HG02571 (cell line): ENCODE data around the gene TBATA.

Experiments used
- ATAC-seq: cut with Tn5 transposase; IDR thresholded peaks from one replicate; pipeline ENCODE4 v1.9.1; 2021; ENCODE audit warnings: mild to moderate bottlenecking, moderate library complexity; ENCODE audit not compliant: unreplicated experiment

TBATA gene, protein sequence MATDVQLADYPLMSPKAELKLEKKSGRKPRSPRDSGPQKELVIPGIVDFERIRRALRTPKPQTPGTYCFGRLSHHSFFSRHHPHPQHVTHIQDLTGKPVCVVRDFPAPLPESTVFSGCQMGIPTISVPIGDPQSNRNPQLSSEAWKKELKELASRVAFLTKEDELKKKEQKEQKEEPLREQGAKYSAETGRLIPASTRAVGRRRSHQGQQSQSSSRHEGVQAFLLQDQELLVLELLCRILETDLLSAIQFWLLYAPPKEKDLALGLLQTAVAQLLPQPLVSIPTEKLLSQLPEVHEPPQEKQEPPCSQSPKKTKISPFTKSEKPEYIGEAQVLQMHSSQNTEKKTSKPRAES

DNA sequence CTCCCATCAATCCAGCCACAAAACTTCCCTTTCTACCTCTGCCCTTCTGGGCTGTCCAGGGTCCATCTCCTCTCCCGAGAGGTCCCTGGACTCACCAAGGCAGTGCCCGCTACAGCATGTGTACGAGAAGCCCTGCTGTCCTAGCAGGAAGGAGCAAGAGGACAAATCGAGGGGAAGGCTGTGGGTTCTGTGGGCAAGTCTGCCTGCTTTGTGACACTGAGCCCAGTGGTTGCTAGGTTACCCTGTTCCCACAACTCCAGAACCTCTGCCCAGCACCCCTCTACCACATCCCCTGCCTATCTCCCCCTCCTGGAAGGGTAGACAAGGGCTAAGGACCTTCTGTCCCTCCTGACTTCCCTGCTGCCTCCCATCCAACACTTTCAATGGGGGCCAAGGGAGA lies at the start of gene TBATA:
Gene TBATA (minus strand): TSS at position 188 of the 400 bp plus-strand sequence. CDS start 1,998 bp downstream, outside the sequence.
- no peak for ATAC-seq

DNA sequence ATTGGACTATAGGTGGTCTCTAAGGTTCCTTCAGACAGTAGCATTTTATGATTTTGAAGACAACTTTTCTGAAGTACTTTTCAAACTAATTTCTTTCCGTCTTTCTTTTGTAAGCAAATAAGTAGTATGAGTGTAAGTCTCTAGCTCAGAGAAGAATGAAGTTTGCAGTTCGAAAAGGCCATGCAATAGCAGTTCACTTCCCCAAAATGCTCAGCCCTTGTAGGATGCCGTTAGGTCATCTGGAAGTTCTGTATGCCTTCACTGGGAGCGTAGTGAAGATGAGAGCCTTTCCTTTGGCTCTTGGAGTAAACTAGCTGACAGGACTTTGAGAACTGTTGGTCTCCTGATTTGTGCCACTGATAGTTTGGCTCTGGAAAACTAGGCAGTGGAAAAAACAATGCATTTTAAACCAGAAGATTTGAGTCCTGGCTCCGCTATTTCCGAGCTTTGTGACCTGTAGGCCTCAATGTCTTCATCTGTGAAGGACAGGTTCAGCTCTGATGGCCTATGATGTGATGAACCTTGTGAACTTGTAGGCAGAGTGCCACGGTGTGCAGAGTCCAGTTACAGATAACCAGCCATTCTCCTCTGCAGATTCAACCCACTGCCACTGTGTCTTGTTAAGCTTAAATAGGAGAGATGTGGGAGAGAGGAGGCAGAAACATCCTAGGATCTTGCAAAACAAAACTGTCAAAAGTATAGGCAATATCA lies 49.4 kb upstream of the TBATA start:
- ATAC-seq = no peak

DNA sequence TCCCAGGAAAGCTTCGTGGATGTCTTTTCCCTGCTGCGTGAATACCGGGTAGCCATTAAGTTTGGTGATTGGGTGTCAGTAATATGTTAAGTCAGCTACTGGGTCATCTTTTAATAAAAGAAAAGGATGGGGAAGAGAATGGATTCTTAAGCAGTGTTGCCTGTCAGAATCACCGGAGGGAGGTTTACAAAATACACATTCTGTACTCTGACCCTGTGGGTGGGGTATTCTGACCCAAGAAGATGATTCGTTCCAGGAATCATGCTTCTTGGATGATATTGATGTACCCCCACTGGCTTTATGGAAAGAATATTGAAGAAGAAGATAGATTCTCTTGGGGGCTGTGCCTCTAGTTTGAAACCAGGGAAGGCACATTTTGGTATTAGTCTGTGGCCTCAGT lies 48.8 kb upstream of the TBATA start:
- no peak for ATAC-seq

DNA sequence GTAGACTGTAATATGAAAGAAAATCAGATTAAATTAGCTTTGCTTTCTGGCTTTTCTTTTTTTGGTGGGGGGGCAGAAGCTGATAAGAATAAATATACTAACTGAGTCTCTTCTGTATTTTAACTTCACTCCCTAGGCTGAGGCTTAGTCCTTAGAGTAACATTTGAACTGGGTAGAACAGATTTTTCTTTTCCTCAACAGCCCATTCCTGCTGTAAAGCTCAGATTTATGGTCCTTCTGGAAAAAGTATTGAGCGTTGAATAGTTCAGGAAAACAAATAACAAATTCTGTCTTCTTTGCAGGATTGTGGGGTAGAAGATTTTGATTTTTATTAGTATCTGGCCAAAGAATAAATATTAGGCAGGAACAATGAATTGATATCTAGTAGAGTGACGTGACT lies 48.4 kb upstream of the TBATA start:
- ATAC-seq = no peak

DNA sequence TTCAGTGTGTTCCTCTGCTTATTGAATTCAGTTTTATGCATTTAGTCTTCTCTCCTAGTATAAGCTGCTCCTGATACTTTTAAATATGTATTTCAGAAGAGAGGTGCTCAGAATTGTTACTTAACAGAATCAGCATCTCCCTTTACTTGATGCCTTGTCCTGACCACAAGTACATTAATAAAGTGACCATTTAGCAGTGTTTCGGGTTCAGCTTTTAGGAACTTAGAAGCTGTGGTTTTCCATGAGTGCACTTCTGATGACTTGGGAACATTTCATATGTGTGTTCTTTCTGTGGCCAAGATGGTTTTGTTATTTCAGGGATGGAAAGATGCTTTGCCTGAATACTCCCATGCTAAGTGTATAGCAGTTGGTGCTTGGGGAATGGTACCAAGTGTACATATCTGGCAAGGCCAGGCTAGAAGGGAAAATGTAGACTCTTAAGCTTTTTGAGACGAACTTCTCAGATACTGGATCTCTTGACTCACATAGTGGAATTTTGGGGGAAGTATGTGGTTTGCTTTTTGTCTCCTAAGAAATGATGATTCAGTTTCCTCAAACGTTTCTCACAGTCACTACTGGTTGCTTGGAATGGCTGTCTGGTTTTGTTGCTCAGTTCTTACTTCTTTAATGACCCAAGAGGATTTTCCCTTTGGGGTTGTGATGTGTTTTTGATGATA lies 47.8 kb upstream of the TBATA start:
- ATAC-seq = no peak

DNA sequence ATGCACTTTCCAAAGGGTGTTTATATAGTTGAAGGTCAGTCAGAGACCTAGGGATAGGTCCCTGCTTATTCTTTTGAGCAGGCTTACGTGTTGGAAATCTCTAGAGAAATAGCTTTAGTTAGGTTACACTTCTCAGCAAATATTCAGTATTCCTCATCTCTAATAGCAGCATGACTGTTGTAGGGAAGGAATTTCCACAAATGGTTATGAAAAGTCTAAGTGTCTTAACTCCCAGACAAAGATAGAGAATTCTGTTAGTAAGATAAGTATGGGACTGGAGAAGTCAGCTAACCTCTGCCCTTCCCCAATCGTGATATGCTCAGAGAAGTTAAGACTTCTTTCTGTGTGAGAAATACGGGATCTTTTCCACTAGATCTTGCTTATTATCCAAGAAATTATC lies 47.0 kb upstream of the TBATA start:
- no peak for ATAC-seq

DNA sequence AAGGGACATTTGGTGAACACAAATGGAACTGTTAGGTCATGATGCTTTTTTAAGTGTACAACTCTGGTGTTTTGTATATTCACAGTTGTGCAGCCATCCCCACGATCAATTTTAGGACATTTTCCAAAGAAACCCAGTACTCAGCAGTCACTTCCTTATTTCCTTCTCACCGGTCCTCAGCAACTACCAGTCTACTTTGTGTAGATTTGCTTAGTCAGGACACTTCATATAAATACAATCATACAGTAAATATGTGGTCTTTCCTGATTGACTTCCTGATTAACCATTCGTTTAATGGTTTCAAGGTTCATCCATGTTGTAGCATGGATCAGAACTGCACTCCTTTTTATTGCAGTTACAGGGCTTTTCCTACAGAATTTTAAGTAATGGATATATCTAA lies 45.0 kb upstream of the TBATA start:
- ATAC-seq = no peak

DNA sequence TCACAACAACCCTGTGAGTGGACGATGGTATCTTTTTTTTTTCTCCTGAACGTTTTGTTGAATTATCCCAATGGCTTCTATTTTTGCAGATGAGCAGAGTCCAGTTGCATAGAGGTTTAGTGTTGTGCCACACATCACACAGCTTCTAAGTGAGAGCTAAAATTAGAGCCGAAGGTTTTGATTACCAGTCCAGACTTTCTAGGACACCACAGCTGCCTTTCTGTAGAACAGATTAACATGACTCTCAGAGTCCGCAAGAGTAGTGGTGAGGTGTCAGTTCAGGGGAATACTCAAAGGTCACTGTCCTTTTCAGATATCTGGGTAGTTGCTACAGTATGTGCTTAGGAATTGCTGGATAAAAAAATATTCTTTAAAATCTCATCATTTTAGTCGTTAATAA lies 44.4 kb upstream of the TBATA start:
- ATAC-seq = no peak

DNA sequence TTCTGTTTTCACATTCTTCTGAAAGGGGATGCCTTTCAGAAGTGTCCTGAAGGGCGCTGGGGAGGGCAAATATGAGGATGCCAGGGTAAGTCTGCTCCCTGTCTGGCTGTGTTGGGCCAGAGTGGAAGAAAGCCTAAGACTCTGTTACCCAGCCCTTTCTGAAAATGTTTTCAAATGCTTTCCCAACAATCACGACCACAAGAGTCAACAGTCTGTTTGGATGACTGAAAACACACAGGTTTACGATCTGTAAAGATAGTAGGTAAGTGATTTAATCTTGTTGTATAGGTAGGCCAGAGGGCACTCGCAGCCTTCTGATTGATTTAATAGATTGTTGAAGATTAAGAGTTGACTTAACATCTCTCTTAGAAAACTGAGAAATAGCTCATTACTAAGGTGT lies 43.7 kb upstream of the TBATA start:
- no peak for ATAC-seq

DNA sequence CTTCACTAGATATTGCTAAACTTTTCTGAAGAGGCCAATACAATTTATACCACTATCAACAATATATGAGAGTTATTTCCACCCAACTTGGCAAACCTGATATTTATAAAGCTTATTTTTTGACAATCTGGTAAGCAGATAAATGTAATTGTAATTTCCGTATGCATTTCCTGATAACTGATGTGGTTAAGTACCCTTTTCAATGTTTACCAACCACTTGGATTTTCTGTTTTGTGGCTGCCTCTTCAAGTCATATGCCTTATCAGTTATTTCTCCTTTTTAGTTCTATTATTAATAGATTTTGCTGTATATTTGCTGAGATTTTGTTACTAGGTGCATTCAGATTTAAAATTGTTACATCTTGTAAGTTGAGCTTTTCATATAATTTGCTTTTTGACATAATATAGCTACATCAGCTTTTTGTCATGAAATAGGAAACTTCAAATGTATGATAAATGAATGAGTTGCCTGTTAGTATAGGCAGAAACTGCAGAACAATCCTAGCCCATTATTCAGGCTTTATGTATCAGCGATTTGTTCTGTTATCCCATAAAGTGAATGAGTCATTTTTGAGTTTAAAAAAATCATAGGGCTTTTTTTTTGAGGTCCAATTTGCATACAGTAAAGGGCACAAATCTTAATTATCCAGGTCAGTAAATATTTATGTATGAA lies 42.0 kb upstream of the TBATA start:
- no peak for ATAC-seq

DNA sequence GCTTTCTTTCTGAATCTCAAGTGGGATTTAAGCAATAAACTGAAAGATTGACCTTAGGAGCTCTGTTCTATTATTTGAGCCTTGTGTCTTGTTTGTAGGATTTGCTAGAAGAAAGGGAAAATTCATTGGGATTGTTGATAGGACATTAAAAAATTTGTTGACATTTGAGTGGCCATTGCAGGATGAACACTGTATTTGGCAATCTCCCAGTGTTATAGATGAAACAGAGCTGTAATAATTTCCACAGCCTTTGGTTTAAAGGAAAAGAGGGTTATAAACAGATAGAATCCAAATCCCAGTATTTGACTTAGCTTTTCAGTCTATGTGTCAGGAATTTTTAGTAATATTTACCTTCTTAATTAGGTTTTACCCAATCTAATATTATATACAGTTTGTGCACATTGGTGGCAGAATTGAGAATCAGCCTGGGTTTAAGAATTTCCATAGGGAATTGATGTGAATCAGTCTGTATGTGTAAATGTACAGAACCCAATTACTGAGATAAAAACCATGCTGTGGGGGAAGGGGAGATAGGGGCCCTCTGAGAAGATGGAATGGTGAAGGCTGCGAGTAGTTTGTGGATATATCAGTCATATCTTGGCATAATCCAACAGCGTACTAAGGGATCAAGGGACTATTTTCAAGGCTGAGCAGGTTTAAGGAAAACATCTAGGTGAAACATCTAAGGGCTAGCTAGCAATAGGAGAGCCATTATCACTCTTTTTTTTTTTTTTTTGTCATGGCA lies 37.1 kb upstream of the TBATA start:
- no peak for ATAC-seq

DNA sequence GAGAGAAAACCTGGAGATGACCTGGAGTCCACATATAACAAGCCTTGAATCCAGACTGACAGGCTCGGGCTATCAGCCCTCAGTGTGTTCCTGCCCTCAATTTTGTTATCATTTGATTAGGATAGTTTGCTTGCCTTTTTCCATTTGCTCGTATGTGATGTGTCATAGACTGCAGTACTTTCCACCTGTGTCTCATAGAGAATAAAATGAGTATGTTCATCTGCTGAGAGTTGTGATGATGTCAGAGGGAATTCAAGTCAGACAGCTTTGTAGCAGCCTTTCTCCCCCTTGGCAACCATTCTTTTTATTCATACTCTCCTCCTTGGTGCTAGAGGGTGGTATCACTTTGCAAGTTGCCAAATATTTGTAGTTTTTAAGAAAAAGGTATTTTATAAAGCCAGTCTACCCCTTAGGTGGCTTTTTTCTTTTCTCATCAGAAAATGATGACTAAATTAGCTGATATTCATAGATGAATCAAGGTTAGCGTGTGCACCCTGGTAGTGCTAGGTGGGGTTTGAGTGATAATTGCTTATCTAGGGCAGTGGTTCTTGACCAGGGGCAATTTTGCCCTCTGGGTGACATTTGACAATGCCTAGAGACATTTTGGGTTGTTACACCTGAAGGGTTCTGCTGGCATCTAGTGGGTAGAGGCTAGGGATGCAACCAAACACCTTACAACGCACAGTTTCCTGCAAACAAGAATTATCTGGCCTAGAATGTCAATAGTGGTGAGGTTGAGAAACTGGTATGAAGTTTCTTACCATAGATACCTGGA lies 36.0 kb upstream of the TBATA start:
- ATAC-seq = no peak

DNA sequence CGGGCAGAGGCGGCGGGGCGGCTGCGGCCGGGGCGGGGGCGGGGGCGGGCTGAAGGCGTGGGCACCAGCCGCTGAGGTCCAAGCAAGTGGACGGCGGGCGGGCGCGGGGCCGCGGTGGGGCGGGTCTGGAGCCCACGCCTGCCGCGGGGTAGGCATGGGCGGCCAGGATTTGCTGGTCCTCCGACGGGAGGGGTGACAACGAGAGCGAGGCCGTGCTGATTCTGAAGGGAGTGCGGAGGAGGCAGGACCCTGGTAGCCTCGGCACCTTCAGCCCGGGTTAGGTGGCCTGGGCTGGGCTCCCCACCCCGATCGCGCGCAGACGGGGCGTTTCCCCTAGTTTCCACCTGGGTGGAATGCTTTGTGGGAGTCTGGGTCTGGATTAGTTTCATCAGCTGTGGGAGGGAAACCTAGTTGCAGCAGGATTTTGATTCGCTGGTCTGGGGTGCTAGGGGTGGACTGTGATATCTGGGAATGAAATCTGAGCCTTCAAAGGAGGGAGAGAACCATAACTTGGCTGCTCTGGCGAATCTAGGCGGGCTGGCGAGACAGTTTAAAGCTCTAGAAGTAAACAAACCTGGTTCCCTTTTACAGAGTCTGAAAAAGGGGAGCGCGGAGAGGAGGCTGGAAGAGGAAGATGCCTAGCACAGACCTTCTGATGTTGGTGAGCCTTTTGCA lies 31.2 kb upstream of the TBATA start:
- peak; percentile 31 for ATAC-seq

DNA sequence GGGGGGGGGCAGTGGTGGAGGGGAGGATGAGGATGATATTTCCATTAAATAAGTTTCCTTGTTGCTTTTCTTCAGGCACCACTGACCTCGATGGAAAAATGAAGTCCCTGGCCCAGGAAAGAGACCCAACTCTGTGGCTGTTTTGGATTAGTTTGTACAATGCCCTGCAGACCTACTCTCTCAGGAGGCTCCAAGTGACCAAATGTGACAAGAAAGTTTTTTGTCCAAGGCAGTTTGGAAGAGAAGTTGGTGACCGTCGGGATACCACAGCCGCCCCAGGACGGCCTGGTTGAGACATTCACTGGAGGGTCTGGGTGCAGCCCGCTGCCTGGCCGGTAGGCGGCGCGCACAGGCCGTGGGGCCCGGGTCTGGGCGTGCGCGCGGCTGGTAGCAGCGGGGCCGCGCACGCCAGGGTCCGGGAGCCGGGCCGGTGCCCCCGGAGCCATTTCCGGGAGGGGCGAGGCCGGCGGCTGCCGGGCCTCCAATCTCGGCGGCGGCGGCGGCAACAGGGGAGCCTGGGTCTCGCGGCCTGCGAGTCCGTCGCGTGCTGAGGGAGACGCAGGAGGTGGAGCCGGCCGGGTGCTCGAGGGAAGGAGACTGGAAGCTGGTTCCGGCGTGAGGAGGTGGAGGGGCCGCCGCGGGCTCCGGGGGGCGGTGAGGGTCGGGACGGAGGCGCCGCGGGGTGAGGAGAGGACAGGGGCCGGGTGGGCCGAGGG lies 30.5 kb upstream of the TBATA start, which contains the start of gene SGPL1:
Gene SGPL1 (plus strand): TSS at position 445 of the 716 bp plus-strand sequence. CDS start 906 bp downstream, outside the sequence.
- peak; percentile 86 for ATAC-seq

DNA sequence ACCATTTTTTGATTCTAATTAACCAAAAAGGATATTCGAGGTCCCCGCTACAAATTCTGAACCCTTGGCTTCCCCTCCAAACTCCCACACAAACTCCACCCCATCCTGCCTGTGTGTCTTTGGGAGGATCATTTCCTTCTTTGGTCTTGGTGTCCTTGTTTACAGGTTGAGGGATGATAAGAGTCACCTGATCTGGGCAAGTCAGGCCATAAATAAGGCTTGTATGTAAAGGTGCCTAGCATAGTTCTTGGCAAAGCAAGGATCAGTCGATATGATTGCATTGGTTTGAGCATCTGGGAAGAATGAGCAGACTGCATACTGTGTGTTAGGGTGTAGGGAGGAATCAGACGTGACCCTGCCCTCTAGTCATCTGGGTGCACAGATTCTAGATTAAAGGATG lies 28.9 kb upstream of the TBATA start:
- no peak for ATAC-seq

DNA sequence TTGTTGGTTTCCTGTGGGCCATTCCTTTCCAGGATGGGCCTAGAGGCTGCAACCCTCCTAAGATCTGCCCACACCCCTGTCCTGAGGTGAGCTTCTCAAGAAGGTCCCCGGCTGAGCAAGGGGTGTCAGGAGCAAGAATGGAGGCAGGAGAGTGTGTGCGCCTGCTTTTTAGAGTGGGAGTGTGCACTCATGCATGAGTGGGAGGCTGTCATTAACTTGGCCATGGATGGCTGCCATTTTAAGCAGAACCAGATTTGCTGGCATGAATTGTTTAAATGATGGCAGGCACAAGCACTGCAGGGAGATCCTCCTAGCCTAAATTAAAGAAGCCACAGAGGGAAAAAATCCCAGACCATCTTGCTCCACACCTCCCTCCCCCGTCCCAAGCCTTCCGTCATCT lies 27.6 kb upstream of the TBATA start:
- ATAC-seq = no peak

DNA sequence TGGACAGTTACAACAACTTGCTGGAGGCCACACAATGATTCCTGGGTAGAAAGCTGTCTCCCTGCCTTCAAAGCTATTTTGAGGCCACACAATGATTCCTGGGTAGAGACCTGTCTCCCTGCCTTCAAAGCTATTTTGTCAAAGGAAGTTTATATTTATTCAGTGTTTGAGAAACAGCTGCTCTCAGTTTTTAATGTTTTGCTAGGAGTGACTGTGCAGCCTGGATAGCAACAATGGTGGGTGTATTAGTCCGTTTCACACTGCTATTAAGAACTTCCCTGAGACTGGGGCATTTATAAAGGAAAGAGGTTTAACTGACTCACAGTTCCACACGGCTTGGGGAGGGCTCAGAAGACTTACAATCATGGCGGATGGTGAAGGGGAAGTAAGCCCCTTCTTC lies 26.7 kb upstream of the TBATA start:
- ATAC-seq = no peak

DNA sequence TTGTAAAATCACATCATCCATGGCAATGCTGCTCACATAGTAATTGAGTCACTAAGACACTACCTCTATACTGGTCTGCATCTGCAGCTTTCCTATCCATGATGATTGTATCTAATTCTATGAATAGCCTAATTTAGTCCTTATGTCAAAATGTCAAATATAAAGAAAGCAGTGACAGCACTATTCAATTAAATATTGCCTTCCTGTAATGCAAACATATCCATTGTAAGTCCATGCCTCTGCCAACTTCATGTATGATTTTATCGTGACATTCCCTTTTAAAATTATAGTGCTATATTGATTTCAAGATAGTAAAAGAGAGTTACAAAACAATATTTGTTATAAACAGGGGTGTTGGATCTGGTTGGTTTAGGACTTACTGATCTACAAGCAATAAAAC lies 25.8 kb upstream of the TBATA start:
- ATAC-seq = no peak

DNA sequence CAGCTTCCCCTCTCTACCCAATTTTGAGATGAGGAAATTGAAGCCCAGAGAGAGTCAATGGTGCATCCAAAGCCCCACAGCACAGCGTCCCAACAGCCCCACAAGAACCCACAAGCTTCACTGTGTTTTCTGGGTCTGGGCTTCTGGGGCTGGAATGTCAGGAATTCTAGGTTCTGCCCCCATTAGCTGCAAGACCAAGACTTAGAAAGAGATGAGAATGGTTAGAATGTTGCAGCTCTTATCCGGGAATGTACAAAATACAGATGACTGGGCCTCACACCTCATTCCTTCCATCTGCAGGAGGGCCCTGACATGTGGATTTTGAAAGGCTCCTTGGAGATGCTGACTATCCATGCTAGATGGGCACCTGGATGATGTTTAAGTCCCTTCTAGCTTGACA lies 24.5 kb upstream of the TBATA start:
- no peak for ATAC-seq
